GM12892 (cell line): Measurements from ENCODE around the gene CCDC184.
A peak's percentile ranks its signal among the peaks of the same experiment; 100 is the strongest.

Experiments
- DNase-seq: peaks from one replicate; pipeline ENCODE4 v3.0.0; 2011; ENCODE audit not compliant: insufficient read length
- FAIRE-seq: peaks from 2 replicates; lab custom pipeline; 2011; peaks lifted over from hg19 to GRCh38; lab: Jason Lieb, UNC
- POLR2A ChIP-seq: IDR thresholded peaks from 2 replicates; pipeline ENCODE4 v1.6.1; 2011; ENCODE audit warnings: low read depth, low read length, control low read depth
- POLR2AphosphoS5 ChIP-seq: IDR thresholded peaks from 2 replicates; pipeline ENCODE4 v1.6.1; 2011; ENCODE audit warnings: low read depth, low read length, control low read depth
- TAF1 ChIP-seq: IDR thresholded peaks from 2 replicates; pipeline ENCODE4 v1.6.1; 2011; ENCODE audit warnings: low read depth, mild to moderate bottlenecking, control low read depth, low read length, borderline replicate concordance

Gene CCDC184

DNA sequence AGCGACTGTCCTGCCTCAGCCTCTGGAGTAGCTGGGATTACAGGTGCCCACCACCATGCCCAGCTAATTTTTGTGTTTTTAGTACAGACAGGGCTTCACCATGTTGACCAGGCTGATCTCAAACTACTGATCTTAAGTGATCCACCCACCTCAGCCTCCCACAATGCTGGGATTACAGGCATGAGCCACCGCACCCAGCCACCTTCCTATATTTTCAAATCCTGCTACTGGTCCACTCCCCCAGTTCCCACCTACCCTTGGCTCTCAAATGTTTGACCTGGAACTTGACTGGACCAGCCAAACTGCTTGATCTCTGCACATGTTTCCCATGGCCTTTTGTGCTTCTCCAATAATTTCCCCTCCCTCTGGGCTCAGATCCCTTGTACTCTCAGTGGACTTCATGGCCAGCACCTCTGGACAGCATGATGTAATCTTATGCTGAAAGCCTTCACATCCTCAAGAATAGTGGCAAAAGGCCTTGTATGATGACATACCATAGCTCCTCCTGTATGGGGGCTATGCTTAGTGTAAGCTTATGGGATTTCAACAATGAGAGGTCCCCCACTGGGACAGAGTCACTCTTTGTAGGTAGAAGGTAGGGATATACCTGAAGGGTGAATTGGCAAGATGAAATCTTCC, 2.5 kb upstream of the CCDC184 start:
- FAIRE-seq (no peak), DNase-seq (no peak)
- TF ChIP-seq TAF1: no peak
- TF ChIP-seq POLR2A: no peak
- no peak for TF ChIP-seq POLR2AphosphoS5

DNA sequence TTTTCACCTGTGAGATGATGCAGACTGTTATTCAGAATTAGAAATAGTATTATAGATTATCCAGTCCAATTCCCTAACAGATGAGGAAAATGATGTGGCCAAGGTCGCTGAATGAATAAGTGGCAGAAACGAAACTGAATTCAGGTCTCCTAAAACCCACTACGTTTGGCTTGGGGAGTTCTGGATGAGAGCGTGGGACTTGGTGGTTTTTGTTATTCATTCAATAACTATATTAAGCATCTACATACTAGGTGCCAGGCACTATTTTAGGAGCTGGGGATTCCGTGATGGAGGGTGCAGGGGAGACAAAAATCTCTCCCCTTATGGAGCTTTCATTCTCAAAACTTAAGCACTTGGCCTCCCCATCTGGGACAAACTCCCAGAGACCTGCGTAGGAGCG, 813 bp upstream of the CCDC184 start:
- TF ChIP-seq POLR2A (no peak), TAF1 (no peak), POLR2AphosphoS5 (no peak)
- FAIRE-seq: no peak
- no peak for DNase-seq

DNA sequence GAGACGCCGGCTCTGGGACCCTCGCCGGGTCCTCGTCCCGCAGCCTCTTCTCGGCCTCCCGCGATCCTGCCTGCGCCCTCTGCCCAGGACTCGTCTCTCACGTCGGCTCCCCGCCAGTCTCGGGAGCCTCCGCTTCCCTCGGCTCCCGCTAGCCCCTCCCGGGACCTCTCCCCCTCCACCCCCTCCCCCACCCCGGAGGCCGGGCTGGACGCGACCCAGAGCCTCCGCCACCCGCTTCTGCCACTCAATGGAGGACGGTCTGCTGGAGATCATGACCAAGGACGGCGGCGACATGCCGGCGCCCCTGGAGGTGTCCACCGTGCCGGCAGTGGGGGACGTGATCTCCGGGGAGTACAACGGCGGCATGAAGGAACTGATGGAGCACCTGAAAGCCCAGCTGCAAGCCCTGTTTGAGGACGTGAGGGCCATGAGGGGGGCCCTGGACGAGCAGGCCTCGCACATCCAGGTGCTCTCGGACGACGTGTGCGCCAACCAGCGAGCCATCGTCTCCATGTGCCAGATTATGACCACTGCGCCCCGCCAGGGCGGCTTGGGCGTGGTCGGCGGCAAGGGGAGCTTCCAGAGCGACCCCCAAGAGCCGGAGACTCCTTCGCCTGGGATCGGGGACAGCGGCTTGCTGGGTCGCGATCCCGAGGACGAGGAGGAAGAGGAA, 568 bp downstream of the CCDC184 start:
- TF ChIP-seq TAF1: no peak
- no peak for TF ChIP-seq POLR2A
- no peak for TF ChIP-seq POLR2AphosphoS5
- FAIRE-seq: no peak
- no peak for DNase-seq

DNA sequence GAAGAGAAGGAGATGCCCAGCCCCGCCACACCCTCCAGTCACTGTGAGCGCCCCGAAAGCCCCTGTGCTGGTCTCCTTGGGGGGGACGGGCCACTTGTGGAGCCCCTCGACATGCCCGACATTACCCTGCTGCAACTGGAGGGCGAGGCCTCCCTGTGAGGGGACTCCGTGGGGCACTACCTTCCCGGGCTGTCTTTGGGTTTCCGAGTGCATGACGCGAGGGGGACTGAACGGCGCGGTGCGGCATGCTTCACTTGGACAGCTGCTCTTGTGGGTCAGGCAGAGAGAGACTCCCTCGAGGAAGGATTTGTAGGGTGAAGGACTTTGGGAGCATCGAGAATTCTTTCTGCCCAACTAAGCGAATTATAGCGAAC, 1.1 kb downstream of the CCDC184 start:
- TF ChIP-seq POLR2A (no peak), POLR2AphosphoS5 (no peak), TAF1 (no peak)
- FAIRE-seq: no peak
- DNase-seq: no peak

DNA sequence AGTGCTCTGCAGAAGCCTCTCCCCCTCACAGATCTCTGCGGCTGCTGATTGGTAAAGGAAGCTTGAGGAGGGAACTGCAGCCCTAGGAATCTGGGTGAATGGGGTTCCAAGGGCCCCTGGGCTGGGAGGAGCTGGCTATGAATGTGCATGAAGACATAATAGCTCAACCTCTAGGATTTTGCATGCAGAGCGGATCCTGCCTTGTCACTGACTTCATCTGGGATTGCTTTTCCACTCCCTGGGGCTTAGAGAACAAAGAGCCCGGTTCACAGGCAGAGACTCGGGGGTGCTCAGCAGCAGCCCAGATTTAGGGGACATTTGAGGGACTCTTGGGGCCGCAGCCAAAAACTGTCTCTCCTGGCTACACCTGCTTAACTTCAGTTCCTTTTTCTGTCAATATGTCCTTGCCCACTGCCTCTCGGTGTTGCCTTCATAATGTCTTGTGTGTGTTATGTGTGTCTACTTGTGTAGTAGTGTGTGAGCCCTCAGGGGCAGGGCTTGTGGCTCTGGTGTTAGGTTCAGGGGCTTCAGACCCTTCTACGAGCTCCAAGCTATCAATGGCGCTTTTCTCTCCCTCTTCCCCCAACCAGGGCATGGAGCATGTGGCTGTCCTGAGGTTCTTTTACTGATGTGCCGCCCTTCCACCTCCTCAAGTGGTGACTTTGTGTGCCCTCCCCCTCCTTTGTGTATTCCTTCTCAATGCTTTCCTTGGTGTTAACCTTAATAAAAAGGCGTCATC, 1.9 kb downstream of the CCDC184 start:
- FAIRE-seq: no peak
- no peak for DNase-seq

DNA sequence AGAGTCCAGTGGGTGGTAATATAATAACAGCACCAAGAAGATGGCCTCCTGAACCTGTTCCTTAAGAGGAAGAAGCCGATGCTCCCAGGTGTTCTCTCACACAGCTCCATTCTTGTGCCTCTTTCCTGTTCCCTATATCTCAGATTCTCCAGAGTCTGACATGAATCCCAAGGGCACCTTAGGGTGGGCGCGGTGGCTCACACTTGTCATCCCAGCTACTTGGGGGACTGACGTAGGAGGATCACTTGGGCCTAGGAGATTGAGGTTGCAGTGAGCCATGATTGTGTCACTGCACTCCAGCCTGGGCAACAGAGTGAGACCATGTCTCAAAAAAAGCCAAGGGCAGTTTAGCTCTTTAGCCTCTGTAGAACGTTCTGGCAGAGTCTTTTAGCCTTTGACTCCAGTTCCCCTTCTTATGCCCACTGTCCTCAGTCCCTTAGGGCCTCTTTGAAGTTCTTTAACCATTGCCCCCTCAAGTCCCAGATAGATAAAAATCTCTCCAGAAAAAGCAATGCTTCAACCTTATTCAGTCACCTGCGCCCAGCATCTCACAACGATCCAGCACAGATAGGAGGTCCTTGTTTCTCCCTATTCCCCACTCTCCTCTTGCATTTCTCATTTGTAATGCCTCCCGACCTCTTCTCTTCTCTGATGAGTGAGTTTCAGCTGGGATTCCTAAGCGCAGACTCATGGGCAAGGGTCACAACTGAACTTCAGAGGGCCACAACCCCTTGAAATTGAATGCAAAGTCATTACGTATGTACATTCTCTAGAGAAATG, 4.7 kb downstream of the CCDC184 start:
- FAIRE-seq (no peak), DNase-seq (no peak)
- no peak for TF ChIP-seq POLR2A
- no peak for TF ChIP-seq TAF1
- no peak for TF ChIP-seq POLR2AphosphoS5

More for the DNA sequence above, 1.9 kb downstream of the CCDC184 start:
- no peak for TF ChIP-seq TAF1
- no peak for TF ChIP-seq POLR2AphosphoS5
- TF ChIP-seq POLR2A: no peak

DNA sequence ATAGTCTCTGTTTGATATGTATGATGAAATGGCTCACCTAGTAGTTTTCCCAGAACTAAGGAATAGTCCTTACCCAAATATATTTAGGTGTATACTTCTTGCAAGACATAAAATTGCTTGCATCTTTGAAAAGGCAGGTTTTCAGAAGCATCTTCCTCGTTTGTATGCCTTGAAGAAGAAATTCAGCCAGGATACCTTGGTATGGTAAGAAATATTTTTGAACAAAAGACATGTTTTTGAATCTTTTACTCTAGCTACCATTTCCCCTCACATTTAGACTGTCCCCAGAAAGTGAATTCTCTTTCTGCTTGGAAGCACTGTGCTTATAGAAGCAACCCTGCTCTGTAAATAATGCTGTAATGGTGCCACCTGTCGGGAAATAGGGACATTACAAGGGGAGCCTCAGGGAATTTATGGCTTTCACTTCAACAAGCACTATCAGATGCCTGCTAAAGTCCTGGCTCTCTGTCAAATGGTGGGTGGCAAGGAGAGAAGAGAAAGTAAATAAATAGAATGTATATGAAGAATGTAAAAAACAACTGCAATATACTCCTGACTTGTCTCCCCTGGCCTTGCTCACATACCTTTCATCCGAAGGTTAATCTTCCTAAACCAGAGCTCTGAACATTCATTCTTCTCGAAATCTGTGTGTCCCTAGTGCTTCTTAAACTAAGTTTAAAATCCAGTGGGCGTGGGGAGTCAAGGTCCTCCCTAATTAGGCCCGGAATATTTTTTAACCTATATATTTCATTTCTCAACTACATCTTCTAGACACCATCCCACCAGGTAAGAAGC, 6.1 kb downstream of the CCDC184 start:
- FAIRE-seq (peak; percentile 94), DNase-seq (no peak)
- TF ChIP-seq TAF1 (no peak), POLR2A (no peak), POLR2AphosphoS5 (no peak)

DNA sequence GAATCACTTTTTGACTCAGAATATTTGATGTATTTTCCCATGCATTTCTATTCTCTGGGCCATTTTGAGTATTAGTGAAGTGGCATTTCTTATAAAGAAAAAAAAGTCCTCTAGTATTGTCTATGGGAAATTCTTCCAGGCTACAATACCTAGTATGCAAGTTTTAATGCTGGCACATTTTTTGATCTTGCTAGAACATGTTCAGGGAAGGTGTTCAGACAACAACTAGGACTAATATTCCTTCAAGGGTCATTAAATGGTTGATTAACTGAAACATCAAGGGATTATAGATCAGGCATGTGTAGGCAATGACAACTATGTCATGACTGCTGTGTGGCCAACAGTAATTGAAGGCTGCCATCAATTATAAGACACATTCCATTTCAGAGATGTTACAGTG, 7.7 kb downstream of the CCDC184 start:
- FAIRE-seq (no peak), DNase-seq (no peak)
- TF ChIP-seq TAF1 (no peak), POLR2A (no peak), POLR2AphosphoS5 (no peak)

DNA sequence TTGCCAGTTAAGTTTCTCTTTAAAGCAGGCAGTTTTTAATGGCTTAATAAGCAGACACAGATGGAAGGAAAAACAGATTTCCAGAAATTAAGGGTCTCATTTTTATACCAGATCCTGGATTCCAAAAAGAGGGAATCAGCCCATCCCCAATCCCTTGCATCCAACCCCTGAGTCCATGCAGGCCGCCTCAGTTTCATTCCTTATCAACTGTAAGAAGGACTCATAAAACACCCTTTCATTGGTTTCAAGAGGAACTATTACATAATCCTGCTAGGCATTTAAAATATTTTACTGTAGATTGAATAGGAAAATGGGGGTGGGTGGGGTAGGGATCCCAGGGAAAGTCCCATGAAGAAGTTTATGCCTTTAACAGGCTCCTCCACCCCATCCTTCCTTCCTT, 9.4 kb downstream of the CCDC184 start:
- TF ChIP-seq POLR2A (no peak), POLR2AphosphoS5 (no peak), TAF1 (no peak)
- DNase-seq: no peak
- no peak for FAIRE-seq

DNA sequence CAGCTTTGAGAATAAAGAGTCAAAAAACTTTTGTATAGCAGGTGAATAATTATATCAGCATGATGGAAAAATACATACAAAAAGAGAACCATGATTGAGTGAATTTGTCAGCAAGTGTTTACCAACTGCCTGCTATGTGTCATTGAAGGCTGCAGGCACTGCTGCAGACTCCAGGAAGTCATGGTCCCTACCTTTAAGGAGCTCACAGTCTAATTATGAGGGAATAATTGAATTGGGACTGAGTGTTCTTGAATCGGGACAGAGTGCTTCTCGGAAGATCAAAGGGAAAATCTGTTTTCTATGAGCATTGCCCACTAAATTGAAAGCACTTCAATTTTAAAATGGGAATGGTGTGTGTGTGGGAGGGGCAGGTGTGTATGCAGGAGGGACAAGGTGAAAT, 10.2 kb downstream of the CCDC184 start:
- FAIRE-seq (no peak), DNase-seq (no peak)
- TF ChIP-seq POLR2A (no peak), TAF1 (no peak), POLR2AphosphoS5 (no peak)

DNA sequence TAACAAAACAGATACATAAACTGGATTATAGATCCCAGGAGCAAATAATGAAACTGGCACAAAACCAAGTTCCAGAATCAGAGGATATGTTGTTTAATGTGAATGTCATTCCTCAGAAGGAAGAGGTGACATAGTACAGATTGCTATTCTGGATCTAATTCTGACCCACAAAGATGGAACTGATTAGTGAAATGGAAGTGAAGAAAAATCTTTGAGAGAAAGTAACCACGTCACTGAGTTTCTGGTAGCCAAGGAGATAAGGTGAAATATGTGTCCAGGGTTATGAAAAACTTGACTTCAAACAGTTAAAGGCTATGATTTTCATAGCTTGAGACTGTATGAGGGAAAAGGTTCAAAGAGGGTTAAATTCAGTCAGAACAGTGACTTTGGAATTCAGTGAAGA, 11.4 kb downstream of the CCDC184 start:
- FAIRE-seq: no peak
- TF ChIP-seq TAF1 (no peak), POLR2AphosphoS5 (no peak), POLR2A (no peak)
- no peak for DNase-seq
